ENCODE results near the gene PLBD2. TPM values are rescaled to one million over a fixed set of nuclear protein-coding genes. Genes with fewer than 3 reads are reported as not detected.

PLBD2 gene
- total and polyA plus RNA-seq, 10 of the 15 experiments (the other 5 are each of a cell fraction or from before 2014, with no cell fraction given) = 1.4 to 16.6 (median 5.9) TPM

- TF ChIP-seq NFXL1 (IDR thresholded peaks at IDR 0.05; ENCODE audit: borderline replicate concordance) = no peak
- no peak for TF ChIP-seq NRF1 (conservative IDR thresholded peaks at IDR 0.05; ENCODE audit: low read depth, low read length)
- TF ChIP-seq WRNIP1 (IDR thresholded peaks at IDR 0.05; ENCODE audit: borderline replicate concordance, low read depth, low read length) = no peak
- no peak for TF ChIP-seq KDM1A (IDR thresholded peaks at IDR 0.05; ENCODE audit: borderline replicate concordance)
Measured at GRCh38 chr12:113320401-113320800, 38.0 kb upstream of the PLBD2 start (continued).

GRCh38 chr12:113322343-113322742, 36.0 kb upstream of the PLBD2 start:
- H3K27ac ChIP-seq (ENCODE audit: control insufficient read depth, insufficient read depth) = no peak overlapping the region
- H3K36me3 ChIP-seq (ENCODE audit: control insufficient read depth in 2 of 2, insufficient read depth in 2 of 2, low read length in 1 of 2) = no peaks in the 10 kb centered on the region; a peak in 3 of 4 replicates
- H4K20me1 ChIP-seq (ENCODE audit: control insufficient read depth, insufficient read depth) = no peaks in the 10 kb centered on the region
- DNase-seq (ENCODE audit: low read depth, low spot score) (no peak), ATAC-seq (no peak), FAIRE-seq (no peak)
- no peak overlapping the region for H3K4me3 ChIP-seq
- no peaks in the 10 kb centered on the region for H3K27me3 ChIP-seq (replicated peaks in 1 of 2; ENCODE audit: control insufficient read depth in 2 of 2, insufficient read depth in 2 of 2, low read length in 1 of 2)
- ChIA-PET POLR2A (no interaction called here), CTCF (no interaction called here), SMC1A (ENCODE audit: uncharacterized antibody, unreplicated experiment) (no interaction called here), RAD21 (ENCODE audit: unreplicated experiment) (no interaction called here)
- H3K9me3 ChIP-seq (replicated peaks; ENCODE audit: control insufficient read depth, insufficient read depth, low read length) = no peaks in the 10 kb centered on the region; the same call in 2 of the 3 replicates
- WGBS (ENCODE audit: insufficient coverage, insufficient replicate concordance, low lambda C conversion rate, missing lambda C conversion rate) = 95% methylated on average over 2 of the region's 2 CpGs
- TF ChIP-seq ZNF687 (IDR thresholded peaks at IDR 0.05) = no peak
- TF ChIP-seq ZNF217 (IDR thresholded peaks at IDR 0.05) = no peak
- TF ChIP-seq SMARCA5 (IDR thresholded peaks at IDR 0.05) = no peak
- TF ChIP-seq HCFC1 (IDR thresholded peaks at IDR 0.05; ENCODE audit: low read length) = no peak
- no peak for TF ChIP-seq HSF1 (IDR thresholded peaks at IDR 0.05; ENCODE audit: low read depth, low read length)
- no peak for TF ChIP-seq PML (IDR thresholded peaks at IDR 0.05; ENCODE audit: low read length)
- TF ChIP-seq SKIL (IDR thresholded peaks at IDR 0.05; ENCODE audit: low read depth, poor library complexity, severe bottlenecking) = no peak
- no peak for TF ChIP-seq RUNX3 (IDR thresholded peaks at IDR 0.05; ENCODE audit: low read length)
- peaks cover 16% of the 10 kb centered on the region for H3K4me1 ChIP-seq (ENCODE audit: control insufficient read depth, insufficient read depth, low read length)
- no peak overlapping the region for H3K9ac ChIP-seq (ENCODE audit: control insufficient read depth, insufficient read depth, low read length)
- intact Hi-C loops (cut with micrococcal nuclease; ENCODE audit: unreplicated experiment) (no loop called here), in situ Hi-C loops (cut with MboI) (no loop called here)
- H3K4me2 ChIP-seq (ENCODE audit: control insufficient read depth, insufficient read depth) = no peak overlapping the region
- BruUV-seq (replicated peaks) = no TSS peak
- no peak overlapping the region for H2AFZ ChIP-seq (ENCODE audit: control insufficient read depth, low read depth, low read length)
- no peaks in the 10 kb centered on the region for H3K79me2 ChIP-seq (ENCODE audit: control insufficient read depth, insufficient read depth, low read length)

All from GM12878 (cell line).